ENCODE data around the gene AIRE.
A peak's percentile ranks its signal among the peaks of the same experiment; 100 is the strongest.
"Not testable (repeated sequence)": the region's sequence is repeated elsewhere in the genome, so short reads cannot be mapped to it uniquely, and the experiment has no call there.

The AIRE gene

DNA sequence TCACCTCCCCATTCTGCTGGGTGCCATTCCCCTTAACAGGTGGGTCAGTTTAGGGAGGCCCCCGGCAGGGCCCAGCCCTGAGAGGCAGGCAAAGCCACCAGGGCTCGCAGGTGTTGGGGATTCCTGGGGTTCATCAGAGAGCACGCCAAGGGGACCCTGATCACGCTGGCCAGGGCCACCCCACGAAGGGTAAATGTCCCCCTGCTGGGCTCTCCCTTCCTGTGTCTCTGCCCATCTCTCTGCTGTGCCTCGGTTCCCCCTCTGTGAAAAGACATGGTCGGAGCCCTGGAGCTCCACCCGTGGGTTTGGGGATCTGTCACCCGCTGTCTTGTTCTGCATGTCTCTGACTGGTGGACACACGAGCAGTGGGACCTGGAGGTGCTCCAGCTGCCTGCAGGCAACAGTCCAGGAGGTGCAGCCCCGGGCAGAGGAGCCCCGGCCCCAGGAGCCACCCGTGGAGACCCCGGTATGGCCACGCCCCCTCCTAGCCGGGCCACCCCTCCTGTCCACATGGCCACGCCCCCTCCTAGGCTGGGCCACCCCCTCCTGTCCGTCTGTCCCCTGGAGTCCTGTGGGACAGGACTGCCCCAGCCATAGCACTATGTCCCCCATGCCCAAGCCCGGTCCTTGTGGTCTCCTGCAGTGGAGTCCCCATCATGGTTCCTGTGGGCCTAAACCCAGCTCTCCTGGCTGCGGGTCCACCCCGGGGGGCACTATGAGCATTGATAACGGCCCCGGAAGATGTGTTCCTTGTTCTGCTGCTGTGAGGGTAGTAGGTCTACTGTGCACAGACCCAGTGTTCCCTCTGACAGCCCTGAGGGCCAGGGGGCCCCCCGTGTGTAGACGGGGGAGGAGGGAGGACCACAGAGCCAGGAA lies 6.5 kb downstream of the AIRE start:
- no peak for DNase-seq

DNA sequence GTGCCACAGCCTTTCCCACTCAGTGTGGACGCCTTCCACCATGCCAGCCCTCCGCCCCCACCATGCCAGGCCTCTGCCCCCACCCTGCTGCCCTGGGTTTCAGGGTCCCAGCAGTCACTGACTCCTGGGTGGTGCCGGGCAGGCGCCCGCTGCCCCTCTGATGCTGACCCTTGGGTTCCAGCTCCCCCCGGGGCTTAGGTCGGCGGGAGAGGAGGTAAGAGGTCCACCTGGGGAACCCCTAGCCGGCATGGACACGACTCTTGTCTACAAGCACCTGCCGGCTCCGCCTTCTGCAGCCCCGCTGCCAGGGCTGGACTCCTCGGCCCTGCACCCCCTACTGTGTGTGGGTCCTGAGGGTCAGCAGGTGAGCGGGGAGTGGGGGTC lies 7.1 kb downstream of the AIRE start:
- no peak for DNase-seq

DNA sequence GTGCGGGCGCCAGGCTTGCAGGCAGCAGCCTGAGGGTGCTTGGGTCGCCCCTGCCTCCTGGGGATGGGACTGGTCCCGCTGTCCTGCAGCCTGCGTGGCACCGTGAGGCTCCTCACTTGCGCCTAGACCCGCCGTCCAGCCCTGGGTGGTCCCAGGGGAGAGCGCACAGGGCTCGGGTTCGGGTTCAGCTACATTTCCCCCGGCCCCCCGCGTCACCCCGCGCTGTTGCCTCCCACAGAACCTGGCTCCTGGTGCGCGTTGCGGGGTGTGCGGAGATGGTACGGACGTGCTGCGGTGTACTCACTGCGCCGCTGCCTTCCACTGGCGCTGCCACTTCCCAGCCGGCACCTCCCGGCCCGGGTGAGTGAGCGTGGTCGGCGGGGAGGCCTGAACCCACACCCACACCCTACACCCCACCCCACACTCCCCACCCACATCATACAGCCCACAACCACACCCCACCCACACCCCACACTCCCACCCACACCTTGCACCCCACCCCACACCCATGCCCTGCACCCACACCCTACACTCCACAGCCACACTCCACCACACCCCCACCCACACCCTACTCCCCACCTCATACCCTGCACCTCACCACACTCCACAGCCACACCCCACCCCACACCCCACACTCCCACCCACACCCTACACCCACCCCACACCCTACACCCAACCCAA lies 8.0 kb downstream of the AIRE start:
- DNase-seq = no peak

DNA sequence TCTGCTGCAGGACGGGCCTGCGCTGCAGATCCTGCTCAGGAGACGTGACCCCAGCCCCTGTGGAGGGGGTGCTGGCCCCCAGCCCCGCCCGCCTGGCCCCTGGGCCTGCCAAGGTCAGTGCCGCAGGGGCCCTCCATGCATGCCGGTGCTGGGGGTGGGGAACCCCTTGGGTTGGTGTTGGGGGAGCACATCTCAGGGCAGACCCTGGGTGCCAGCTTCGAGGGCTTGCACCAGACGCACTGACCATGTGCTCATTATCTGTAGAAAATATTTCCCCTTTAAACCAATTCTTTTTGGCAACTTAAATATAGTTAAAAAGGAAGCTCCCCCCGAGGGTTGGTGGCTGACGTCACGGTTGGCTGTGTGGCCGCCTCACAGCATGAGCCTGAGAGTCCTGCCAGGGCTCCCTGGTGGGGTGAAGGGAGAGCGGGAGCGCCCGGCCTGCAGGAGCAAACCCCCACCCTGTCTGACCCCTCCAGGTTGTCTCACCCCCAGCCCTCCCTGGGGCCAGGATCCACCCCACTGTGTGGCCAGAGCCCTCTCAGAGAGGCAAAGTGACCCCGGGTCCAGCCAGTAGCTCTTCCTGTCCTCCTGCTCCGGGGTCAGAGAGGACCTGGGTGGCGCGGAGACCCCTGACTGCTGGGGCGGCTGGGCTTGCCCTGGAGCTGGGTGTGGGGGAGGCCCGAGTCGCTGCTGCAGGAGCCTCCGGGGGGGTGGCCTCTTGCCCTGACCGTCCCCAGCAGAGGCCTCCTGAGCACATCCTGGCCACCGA lies 8.9 kb downstream of the AIRE start:
- peak in 1 of 2 donors; percentile 8 for DNase-seq

DNA sequence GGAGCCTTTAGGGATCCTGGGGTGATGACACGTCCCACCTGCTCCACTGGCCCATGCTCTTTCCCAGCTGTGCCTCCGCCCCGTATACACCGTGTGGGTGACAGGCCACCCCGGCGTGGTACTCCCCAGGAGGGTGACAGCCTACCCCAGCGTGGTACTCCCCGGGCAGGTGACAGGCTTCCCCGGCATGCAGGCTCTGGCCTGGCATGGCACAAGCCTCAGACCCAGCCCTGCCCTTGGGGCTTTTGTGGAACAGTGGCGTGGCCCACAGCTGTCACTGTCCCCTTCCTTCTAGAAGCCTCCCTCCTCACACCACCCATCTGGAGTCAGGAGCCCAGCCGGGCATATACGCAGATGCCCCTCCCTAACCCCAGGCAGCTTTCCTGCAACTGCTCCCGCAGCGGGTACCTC lies 9.5 kb downstream of the AIRE start:
- DNase-seq = no peak

DNA sequence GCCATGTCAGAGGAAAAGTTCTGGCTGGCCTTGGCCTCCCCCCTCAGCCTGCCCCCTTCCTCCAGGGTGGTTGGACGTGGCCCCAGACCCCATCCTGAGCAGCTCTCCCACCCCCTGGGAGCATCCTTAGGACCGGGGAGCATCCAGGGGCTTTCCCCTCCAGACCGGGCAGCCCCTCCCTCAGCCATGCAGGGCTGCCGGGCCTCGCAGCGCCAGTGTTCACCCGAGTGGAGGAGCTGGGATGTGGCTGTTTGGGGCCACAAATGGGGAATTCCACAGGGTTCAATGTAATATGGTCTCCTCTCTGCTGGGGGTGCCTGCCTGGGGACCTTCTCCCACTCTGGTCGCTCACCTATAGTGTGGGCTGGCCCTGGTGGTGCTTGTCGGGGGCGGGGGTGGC lies 10.0 kb downstream of the AIRE start:
- no peak for DNase-seq

DNA sequence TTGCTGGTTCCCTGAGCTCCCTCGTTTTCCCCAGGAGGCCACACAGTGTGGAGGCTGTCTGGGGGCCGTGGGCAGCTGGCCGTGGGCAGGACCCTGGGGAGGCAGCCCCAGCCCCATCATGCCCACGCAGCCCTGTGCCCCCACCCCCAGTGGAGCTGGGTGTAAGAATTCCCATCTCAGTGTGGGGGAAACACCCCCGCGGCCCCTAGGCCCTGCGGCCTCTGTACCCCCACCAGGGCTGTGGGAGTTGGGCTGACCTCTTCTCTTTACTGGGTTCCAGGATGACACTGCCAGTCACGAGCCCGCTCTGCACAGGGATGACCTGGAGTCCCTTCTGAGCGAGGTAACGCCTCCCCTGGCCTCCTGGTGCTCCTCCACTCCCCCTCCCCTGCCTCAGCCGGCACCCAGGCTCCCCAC lies 10.4 kb downstream of the AIRE start:
- no peak for DNase-seq

DNA sequence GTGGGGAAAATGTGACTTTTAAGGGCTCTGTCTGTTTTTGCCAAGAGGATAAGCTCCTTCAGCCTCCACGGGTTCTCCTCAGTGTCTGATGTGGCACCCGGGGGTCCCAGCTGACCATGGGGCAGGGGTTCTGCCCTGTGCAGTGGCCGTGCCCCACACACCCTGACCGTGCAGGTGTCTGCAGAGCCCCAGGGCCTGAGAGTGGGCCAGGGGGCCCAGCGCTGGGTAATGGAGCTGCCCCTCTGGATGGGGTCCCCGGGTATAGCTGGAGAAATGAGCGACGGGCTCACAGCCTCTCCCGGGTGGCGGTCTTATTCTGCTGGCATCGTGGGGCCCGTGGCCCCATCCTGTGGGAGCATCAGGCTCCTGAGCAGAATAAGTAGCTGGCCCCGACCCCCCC lies 11.2 kb downstream of the AIRE start:
- no peak for DNase-seq

DNA sequence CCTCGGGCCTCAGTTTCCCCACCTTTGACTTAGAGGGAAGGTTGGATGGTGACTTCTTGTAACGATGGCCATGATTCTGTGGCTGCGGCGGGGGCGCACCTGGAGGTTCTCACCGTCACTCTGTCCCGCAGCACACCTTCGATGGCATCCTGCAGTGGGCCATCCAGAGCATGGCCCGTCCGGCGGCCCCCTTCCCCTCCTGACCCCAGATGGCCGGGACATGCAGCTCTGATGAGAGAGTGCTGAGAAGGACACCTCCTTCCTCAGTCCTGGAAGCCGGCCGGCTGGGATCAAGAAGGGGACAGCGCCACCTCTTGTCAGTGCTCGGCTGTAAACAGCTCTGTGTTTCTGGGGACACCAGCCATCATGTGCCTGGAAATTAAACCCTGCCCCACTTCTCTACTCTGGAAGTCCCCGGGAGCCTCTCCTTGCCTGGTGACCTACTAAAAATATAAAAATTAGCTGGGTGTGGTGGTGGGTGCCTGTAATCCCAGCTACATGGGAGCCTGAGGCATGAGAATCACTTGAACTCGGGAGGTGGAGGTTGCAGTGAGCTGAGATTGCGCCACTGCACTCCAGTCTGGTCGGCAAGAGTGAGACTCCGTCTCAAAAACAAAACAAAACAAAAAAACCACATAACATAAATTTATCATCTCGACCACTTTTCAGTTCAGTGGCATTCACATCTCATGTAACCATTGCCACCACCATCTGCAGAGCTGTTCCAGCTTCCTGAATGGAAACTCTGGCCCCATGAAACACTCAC lies 12.0 kb downstream of the AIRE start:
- DNase-seq = peak; percentile 51 to 67

DNA sequence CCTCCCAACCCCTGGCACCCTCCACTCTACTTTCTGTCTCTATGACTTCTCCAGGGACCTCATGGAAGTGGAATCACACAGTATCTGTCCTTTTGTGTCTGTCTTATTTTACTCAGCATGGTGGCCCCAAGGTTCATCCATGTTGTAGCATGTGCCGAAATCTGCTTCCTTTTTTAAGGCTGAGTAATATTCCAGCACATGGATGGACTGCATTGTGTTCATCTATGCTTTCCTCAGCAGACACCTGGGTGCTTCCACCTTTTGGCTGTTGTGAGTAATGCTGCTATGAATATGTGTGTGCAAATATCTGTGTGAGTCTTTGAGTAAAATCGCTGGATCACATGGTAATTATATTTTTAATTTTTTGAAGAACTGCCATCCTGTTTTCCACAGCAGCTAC lies 12.6 kb downstream of the AIRE start:
- no peak for DNase-seq

DNA sequence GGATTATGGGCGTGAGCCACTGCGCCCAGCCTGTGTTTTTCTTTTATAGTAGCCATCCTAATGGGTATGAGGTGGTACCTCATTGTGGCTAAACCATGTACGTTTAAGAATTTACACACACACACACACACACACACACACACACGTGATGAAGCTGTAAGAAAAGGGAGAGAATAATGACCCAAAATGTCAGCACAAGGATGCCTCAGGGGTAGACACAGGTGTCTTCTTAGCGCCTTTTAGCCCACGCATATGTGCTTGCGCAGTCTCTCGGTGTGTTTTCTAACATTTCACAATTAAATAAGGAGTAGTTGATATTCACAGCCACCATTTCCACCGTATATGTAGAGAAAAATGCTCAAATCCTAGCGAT lies 13.4 kb downstream of the AIRE start:
- DNase-seq = no peak

DNA sequence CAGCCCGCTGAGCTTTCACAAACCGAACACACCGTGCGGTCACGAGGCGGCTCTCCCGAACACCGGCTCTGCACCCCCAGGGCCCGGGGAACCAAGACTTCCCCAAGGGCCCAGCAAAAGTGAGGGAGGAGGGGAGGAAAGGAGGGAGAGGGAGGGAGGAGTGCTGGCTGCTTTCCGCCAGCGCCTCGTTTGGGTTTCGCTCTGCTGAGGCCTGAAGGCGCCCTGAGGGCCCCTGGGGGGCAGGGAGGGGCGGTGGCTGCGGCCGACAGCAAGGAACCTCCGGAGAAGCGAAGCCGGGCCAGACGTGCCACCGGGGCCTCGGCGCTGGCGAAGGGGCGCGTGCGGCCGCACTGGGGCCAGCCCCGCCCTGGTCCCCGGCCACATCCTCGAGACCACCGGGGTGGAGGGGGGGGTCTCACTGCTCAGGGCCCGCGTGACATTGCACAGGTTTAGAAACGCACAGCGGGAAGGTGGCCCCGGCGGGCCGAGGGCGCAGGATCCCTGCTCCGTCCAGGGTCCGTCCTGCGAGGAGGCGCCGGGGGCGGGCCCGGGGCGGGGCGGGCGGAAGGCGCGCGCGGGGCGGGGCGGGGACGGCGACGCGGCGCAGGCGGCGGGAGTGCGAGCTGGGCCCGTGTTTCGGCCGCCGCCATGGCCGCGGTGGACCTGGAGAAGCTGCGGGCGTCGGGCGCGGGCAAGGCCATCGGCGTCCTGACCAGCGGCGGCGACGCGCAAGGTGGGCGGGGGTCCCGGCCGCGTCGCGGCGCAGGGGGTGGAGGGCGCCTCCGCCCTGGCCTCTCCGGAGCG lies 14.0 kb downstream of the AIRE start, which contains the start of gene PFKL:
Gene PFKL (plus strand): TSS at position 596 of the 804 bp plus-strand sequence. CDS start 53 bp downstream, at position 649.
- peak; percentile 40 to 72 for DNase-seq

DNA sequence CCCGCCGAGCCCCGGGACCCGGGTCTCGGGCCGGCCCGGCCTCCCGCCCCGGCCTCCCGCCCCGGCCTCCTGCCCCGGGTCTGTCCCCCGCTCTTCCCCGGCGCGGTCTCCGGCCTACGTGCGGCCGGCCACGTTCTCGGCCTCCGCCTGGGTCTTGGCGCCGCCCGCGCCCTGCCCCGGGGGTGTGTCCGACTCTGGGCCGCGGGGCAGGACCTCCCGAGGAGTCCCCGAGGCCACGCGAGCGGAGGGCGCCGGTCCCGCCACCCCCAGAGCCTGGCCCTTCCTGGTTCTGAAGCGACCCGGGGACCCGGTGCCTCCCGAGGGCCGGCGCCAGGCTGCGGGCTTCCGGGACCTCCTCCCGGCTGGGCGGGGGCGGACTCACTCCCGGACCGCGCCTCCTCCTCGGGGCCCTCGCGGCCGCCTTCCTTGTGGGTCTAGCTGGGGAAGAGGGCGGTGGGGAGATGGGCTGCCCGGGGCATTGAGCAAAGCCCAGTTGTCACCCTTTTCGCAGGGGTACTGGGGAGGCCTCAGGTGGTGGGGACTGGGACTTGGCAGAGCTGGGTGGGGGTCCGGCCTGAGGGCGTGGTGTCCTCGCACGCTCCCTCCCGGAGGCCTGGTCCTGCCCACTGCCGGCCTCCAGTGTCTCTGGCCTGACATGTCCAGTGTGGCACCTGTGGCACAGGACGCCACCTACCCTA lies 14.7 kb downstream of the AIRE start:
- DNase-seq = peak in 1 of 2 donors; percentile 37

DNA sequence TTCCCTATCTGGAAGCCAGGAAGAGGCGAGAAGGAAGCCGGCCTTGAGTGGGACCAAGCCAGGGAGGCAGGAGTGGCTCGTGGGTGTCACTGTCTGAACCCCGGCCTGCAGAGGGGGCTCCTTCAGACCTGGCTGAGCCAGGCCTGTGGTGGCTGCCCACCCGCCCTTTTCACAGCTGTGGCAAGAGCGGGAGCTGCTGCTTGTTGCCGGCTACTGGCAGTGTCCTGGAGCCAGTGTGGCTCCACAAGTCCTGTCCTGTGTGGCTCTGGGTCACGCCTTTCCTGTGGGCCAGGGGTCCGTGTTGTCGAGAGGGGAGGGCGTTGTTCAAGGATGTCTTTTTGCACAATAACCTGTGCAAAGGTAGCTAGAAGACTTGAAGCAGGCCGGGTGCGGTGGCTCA lies 15.5 kb downstream of the AIRE start:
- no peak for DNase-seq

DNA sequence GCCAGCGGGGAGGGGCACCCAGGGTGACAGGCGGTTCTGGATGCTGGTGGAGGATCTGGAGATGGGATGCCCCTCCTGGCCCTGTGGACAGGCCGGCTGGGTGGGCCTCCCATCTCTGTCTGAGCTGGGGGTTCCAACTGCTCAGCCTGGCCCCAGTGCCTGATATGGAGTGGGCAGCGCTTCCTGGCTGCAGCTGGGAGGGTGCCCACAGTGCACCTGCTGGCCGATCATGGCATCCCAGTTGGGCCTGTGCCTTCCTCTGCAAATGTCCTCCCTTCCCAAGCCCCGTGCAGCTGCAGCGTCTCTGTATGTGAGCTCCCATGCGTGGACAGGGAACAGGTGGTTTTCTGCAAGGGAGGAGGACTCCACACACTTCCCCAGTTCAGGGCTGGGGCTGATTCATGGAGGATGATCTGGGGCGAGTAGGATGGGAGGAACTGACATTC lies 16.3 kb downstream of the AIRE start:
- no peak for DNase-seq

DNA sequence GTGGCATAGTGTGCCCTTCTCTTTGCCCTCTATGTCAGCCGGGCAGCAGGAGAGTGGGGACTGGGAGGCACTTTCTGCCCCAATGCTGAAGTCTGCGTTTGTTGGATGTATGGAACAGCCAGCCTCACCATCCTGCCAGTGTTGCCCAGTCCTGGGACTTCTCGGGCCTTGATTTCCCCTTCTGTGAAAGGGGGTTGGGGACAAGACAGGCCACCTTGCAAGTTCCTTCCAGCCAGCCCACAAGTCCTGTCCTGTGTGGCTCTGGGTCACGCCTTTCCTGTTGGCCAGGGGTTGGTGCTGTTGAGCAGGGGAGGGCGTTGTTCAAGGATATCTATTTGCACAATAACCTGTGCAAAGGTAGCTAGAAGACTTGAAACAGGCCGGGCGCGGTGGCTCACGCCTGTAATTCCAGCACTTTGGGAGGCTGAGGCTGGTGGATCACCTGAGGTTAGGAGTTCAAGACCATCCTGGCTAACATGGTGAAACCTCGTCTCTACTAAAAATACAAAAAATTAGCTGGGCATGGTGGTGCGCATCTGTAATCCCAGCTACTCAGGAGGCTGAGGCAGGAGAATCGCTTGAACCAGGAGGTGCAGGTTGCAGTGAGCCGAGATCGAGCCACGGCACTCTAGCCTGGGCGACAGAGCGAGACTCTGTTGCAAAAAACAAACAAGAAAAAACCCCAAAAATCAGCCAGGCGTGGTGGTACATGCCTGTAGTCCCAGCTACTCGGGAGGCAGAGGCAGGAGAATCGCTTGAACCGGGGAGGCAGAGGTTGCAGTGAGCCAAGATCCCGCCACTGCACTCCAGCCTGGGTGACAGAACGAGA lies 17.1 kb downstream of the AIRE start:
- not testable (repeated sequence) for DNase-seq

DNA sequence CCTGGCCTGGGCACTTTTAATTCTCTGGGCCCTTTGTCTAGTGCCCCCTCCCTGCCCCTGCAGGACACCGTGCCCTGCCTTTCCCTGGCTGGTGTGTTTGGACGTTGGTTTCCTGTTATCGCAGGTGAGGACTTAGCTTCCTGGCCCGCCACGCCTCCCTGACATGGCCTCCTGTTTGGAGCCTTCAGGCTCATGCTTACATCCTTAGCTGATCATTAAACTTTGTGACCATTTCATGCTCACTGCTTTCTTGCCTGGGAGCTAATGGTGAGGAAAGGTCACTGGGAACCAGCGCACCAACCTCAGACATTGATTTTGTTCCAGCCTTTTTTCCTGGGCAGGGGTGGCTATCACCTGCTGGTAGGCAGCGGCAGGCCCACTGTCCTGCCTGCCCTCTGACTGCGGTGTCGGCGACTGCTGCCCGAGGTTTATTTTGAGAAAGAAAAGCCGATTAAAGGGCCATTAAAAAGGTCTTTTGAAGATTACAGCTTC lies 17.9 kb downstream of the AIRE start:
- no peak for DNase-seq

DNA sequence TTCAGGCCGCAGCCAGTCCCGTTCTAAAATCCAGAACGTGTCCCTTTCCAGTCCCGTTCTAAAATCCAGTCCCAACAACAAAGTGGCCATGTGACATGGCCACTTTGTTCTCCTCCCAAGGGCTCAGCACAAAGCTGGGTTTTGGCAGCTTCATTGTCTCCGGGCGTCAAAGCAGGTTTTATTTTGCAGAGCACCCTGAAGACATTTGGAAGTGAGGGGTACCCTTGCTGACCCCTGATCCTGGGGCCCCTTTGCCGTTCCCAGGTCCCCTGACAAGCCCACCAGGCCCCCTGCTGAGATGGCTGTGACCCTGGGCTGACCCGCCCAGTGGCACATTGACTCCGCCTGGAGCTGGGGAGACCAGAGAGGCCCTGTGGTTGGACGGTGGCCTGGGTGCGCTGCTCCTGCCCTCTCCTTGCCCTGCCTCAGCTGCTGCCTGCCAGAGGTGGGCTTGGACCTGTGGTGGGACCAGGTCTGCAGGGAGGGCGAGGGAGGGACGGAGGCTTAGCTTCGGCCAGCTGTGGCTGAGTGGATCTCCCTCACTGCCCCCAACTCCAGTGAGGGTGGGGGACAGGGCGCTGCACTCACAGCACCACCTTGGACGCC lies 18.4 kb downstream of the AIRE start:
- no peak for DNase-seq

DNA sequence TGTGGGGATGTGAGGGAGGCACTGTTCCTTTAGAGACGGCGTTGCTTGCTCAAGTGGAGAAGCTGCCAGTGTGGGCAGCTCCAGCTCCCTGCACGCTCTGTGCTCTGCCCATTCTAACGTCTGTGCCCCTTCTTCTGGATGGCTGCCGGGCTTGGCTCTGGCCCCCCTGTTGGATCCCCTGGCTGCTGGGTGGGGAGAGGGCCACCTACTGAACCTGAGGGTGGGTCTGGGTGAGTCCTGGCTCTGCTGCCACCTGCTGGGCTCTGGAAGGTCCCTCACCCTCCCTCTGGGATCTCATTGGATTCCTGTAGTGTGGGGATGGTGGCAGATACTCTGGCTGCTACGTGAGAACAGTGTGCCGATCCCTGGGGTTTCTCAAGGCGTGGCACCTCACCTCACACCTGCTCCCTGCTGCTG lies 19.2 kb downstream of the AIRE start:
- DNase-seq = no peak

DNA sequence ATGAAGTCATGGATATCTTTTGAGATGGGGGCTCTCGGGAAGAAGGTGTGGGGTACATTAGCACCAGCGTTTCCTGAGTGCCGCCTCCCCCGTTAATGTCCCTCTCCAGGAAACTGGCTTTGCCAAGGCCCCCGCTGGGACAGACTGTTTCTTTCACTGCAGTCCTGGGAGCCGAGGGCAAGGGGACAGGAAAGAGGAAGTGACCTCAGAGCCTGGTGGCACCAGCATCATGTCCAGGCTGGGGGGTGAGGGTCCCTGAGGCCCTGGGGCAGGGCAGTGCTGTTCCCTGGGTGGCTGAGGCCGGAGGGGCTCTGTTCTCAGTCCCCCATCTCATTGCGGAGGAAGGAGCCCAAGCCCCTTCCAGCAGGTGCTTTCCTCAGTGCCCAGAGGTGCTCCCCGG lies 20.0 kb downstream of the AIRE start:
- no peak for DNase-seq
